M059J (cell line): ENCODE results near the gene UNC5C. TPM values are rescaled to one million over a fixed set of nuclear protein-coding genes. Genes with fewer than 3 reads are reported as not detected.

Source experiments
- DNase-seq: peaks from one replicate; pipeline ENCODE4 v3.0.0-alpha.2; 2012; ENCODE audit warnings: low read depth
- total RNA-seq: library from RNA; depleted of rRNA; stranded (reverse); fragments of >200 nt; shearing (Covaris generic); gene quantifications from 2 replicates; pipeline ENCODE4 v1.2.3, GENCODE V29; 2014

Gene UNC5C
- total RNA-seq, 1 experiment from 2014 or later, result 2.1 TPM

DNA sequence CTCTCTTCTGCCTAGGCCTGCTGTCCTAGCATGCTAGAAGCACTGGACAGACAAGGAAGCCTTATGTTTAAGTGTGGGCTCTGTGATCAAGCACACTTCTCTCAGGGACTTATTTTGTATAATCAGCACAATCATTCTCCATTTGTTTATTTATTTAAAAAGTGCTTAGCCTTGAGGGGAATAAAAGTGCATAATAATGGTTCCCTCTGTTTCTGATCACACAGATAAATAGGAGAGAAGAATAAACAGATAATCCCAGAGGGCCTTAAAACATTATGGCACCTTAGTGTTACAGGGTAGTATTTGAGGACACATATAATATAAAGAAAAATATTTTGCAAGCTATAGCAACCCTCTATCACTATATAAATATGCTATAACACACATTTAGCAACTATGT, 146.5 kb downstream of the UNC5C start:
- peak; percentile 11 for DNase-seq

- no peak for DNase-seq
Measured at GRCh38 chr4:95398217-95398616, 150.6 kb downstream of the UNC5C start.

GRCh38 chr4:95394752-95395306, 153.9 kb downstream of the UNC5C start:
- DNase-seq, result no peak

DNA sequence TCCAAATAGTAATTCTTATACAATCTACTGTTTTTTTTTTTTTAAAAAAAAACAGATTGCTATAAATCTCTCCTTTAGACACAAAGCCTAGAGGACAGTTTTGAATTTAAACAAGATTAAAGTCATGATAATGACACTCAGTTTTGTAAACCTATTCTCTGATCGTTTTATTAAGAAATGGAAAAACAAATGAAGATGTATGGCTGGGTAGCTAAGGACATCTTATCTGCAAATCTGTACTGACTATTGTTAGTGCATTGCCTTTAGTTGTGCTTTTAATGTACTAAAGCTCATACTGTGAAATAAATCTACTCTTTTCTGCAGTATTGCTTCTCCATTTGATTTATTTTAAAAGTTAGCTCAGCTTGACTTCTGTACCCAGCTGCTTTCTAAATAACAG, 155.0 kb downstream of the UNC5C start:
- DNase-seq, result no peak

DNA sequence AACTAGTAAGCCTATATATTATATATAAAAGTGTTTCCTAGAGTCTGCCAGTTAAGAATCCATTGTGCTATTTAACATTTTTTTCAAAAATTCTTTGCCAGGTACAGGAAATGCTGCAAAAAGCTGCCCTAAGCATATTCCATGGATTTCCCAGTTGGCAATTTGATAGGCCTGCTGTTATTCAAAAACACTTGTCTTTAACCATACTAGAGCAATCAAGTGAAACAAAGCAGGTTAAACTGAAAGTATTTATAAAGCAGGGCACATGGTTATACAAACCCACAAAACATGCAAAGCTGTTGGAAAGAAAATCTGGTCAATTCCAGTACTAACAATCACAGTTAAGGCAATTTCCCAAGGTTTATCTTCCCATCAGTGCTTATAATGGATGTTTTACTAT, 159.9 kb downstream of the UNC5C start:
- no peak for DNase-seq

DNA sequence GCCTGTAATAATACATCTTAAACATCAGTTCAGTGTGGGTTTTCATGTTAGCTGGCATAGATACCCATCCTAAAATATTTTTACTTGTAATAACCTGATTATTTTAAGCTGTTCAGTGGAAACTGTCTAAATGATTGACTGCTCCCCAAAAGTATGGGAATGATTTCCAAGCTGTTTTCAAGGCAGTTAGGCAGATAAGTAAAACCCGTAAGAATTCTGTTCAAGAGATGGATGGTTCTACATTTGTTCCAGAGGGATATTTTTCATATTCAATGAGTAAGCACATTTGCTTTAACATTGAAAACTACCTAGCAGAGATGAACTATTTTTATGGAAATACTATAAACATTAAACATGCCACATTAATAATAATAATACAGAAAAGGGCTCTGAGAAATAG, 161.1 kb downstream of the UNC5C start:
- DNase-seq, result no peak

DNA sequence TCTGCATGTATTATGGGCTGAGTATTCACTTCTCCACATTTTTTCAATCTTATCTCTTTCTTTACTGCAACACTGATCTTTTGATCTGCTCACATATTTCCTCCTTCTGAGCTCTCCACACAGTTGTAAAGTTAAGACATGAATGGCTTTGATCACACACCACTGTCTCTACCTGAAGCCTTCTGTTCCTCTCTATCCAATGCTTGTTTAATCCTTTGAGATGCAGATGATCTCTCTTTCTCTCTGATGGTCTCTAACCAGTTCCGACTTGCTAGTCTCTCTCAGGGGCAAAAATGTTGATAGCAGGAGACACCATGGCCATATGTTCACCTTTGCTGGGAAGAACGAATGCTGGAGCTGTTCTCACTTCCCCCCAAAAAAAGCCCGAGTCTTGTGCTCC, 162.4 kb downstream of the UNC5C start:
- DNase-seq, result no peak

DNA sequence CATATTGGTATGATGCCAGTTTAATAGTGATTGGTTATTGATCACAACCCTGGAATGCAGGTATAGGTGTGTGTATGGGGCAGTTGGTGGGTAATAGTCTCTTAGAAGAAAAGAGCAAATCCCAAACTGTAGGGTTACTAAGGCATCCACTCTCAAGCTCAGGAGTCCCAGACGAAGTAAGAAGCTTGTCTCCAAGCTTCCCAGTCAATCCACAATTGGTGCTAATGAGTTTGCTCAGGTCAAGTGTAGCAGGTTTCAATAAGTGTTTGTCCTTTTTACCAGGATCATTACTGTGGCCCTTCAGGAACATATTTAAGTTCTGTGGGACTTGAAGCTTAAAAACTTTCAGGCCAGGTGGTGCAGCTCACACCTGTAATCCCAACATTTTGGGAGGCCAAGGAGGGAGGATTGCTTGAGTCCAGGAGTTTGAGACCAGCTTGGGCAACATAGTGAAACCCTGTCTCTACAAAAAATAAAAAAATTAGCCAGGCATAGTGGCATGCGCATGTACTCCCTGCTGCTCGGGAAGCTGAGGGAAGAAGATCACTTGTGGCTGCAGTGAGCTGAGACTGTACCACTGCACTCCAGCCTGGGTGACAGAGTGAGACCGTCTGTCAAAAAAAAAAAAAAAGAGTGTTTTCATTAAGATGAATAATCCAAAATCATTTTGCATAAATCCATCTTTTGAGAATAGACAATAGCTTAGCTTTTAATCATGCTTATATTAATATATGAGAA, 166.8 kb downstream of the UNC5C start:
- no peak for DNase-seq

- DNase-seq, result no peak
Measured at GRCh38 chr4:95379633-95380032, 169.1 kb downstream of the UNC5C start.

DNA sequence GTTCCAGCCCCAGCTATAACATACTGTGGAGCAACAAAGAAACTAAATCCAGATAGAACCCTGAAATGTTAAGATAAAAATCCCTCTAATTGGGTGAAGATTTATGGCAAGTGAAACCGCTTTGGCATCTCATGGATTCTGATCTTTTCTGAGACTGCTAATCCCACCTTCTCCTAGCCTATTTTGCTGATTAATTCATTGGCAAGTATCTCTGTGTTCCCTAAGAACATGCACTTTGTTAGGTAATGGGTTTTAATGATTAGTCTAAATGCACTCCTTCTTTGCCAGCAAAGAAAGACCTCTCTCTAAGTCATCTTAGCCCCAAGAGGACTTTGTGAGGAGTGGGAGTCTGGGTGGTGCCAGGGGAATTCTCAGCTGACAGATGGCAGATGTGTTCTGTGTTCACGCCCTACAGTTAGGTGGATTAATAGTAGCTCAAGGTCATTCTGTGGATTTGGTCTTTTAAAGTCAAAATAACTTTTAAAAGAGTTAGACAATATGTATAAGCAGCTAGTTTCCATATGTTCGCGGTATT, 171.3 kb downstream of the UNC5C start:
- DNase-seq, result no peak

GRCh38 chr4:95371476-95372224, 177.1 kb downstream of the UNC5C start:
- no peak for DNase-seq

- no peak for DNase-seq
Measured at GRCh38 chr4:95367824-95368223, 180.9 kb downstream of the UNC5C start.

GRCh38 chr4:95363966-95364365, 184.8 kb downstream of the UNC5C start:
- peak; percentile 14 for DNase-seq

- peak; percentile 1 for DNase-seq
Measured at GRCh38 chr4:95363559-95363925, 185.2 kb downstream of the UNC5C start.

DNA sequence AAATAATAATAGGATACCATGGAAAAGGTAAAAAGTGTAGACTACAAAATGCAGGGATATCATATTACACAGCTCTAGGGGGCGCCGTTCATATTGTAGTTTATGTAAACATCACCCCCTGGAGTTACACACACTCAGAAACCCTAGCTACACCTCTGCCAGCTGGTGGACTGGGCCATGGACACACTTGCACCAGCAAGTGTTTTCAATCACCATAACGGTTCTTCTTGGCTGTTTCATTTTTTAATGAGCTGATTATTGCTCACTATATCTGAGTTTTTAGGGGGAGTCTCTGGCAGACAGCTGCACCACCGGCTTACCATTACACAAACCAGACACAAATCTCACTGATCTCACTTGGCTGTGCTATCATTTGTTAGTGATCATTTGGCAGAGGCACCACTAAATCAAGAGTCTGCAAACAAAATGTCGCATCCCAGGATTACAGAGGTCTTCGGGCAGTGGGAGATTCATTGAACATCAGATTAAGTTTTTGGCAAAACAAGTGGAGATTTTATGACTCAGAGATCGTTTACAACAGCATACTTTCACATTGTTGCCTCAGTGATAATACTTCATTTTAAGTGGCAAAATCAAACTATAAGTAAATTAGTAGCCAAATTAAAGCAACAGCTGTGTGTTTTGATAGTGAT, 185.7 kb downstream of the UNC5C start:
- DNase-seq, result peak; percentile 28

DNA sequence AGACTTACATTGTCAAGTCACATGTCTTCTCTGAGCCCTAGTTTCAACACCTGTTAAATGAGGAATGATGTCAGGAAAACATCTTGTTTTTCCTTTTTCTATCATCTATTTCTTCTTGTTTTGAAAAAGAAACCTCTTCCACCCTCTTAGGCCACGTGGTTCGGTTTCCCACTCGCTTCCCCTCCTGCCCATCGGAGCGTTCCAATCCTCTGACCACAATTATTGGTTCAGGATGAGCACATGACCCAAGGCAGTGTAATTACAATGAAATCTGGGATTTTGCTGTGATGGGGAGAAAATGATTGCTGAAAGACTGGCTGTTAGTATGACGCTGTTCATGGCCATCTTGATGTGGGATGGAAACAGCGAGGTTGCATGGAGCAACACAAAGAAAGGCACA, 186.7 kb downstream of the UNC5C start:
- no peak for DNase-seq

GRCh38 chr4:95361696-95361965, 187.1 kb downstream of the UNC5C start:
- no peak for DNase-seq

GRCh38 chr4:95360906-95361695, 187.7 kb downstream of the UNC5C start:
- DNase-seq, result no peak

- DNase-seq, result no peak
Measured at GRCh38 chr4:95360256-95360903, 188.4 kb downstream of the UNC5C start.

- DNase-seq, result peak; percentile 20
Measured at GRCh38 chr4:95358421-95358820, 190.4 kb downstream of the UNC5C start.

GRCh38 chr4:95355021-95355420, 193.8 kb downstream of the UNC5C start:
- no peak for DNase-seq
